DMS79 treated with DMSO at 0.1 percent for 48 hours (cell line): ENCODE results near the gene GAMT.

Source experiments
- DNase-seq: peaks from one replicate; lab custom pipeline; 2025; lab: John Stamatoyannopoulos, UW

The GAMT gene

DNA sequence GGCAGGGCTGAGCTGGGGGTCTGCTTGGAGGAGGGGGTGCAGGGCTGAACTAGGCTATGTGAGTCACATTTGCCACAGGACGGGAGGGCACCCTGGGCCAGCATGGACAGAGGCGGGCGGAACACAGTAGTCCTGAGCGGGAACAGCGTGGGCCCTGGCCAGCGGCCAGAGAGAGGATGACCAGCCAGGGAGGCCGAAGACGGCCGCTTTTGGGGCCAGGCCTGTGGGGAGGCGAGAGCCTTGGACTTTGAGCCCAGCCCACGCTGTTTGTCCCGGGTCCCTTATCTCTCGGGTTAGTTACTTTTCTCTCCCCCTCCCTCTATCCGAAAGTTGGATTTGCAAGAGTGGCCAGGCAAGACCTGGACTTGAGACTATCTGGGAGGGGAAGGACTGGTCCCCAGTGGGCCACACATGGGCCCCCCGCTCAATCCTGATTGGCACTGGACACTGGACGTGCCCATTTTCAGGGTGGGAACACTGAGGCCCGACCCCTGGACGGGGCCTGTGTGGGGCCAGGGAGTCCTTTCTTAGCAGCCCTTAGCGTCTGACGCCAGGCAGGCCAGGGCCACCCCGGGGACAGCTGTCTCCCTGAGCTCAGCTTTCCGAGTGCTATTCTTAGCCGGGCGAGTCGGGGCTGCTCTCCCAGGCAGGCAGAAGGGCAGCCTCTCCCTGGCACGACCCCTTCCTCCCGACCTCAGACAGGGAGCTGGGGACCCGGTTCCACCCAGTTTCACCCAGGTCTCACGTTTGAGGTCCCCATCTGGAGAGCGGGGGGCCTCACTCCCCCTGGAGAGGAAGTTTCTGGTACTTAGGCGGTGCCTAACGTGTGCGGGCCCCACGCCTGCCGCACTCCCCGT is 833 bp downstream of the GAMT start:
- peak; percentile 9 for DNase-seq

DNA sequence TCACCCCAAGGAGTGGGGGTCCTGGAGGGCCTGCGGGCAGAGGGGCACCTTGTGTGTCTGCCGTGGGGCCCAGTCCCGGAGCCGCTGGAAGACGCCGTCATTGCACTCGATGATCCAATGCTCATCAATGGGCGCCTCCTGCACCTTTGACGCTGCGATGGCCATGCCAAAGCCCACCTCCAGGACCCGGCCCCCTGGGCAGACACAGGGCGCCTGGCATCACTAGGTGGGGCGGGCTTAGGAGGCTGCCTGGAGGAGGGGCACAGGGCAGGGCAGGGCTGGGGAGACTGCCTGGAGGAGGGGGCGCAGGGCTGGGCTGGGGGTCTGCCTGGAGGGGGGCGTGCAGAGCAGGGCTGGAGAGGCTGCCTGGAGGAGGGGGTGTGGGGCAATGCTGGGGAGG is 1.6 kb downstream of the GAMT start:
- DNase-seq, result no peak

DNA sequence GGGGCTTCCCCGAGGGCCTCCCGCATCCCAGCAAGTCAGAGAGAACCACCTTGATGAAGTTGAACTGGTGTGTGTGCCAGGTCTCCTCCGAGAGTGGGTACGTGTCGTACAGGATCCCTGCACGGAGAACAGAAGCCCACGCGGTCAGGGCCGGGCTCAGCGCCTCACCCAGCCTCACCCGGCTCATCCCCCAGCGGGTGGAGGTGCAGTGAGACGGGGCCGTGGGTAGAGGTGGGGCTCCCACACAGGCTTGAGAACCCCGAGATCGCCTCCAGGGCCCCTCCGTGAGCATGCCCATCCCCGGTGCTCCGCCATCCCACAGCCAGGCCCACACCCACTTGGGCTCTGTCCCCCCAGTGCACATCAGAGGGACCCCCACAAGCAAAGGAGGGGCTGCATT is 2.3 kb downstream of the GAMT start:
- DNase-seq, result no peak

DNA sequence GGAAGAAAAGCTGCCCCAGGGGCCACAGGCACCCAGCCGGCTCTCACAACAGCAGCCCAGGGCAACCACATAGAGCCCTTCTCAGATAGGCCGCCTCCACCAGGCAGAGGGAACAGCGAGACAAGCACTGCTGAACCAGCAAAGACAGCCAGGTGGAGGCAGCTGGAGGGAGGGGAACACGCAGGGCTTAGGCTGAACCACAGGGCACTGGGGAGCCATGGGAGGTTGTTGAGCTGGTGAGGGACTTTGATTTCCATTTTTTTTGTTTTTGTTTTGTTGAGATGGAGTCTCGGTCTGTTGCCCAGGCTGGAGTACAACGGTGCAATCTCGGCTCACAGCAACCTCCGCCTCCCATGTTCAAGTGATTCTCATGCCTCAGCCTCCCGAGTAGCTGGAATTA is 3.5 kb downstream of the GAMT start:
- no peak for DNase-seq

DNA sequence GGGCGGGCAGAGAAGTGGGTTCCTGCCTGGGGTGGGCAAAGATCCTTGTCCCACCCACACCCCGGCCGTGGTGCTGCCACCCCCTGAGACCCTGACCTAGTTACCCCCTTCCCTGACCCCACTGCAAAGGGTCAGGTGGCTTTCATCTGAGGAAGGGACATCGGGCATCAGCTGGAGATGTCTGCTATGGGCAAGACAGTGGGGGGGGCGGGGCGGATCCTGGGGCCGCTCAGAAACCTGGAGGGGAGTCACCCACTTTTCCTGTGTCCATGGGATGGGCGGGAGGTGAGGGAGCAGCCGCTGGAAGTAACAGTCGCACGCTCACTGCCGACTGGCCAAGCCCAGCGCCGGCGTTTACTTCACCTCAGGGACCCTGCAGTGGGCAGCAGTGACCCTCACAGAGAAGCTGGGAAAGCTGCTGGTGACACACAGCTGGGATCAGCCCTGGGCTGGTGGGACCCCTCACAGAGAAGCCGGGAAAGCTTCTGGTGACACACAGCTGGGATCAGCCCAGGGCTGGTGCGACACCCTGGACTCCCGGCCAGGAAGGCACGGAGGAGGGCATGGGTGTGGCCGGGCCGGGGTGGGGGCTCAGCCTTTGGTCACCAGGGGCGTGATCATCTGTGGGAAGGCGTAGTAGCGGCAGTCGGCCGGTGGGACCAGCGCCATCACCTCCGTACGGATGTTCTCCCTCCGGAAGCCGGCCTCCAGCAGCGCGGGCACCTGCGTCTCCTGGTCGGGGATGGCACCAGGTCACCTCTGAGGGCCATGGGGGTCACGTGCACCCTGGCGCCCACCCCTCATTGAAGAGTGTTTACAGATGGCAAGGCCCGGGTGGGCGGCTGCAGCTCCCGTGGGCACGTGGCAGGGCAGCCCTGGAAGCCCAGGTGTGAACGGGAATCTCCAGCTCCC is 4.3 kb downstream of the GAMT start:
- DNase-seq, result no peak

DNA sequence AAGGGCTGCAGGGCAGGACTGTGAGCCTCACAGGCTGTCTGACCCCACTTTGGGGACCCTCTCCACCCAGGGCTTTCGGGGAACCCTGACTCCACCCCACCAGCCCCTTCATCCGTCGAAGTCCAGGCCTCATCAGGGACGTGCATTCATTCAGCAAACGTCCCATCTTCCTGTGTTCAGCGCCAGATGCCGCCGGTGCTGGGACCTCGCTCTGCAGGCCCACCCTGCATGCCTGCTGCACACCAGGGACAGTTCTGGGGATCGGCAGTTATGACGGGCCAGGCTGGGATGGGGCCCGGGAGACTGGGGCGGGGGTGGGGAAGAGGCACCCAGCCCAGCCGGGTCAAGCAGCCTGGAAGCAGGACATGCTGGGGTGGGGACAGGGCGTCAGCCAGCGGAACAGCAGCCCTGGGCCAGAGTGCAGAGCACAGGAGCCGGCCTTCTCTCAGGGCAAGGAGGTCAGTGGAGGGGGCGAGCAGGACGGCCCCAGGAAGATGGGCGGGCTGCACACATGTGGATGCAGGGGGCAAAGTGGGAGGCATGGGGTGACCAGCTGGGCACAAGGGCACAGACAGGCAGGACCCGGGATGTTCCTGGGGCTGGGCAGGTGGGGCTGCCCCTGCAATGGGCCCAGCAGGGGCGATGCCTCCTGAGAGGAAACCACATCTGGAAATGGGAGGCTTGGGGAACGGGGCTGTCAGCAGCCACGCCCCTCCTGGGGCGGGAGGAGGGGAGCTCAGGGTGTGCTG is 5.1 kb downstream of the GAMT start:
- no peak for DNase-seq

DNA sequence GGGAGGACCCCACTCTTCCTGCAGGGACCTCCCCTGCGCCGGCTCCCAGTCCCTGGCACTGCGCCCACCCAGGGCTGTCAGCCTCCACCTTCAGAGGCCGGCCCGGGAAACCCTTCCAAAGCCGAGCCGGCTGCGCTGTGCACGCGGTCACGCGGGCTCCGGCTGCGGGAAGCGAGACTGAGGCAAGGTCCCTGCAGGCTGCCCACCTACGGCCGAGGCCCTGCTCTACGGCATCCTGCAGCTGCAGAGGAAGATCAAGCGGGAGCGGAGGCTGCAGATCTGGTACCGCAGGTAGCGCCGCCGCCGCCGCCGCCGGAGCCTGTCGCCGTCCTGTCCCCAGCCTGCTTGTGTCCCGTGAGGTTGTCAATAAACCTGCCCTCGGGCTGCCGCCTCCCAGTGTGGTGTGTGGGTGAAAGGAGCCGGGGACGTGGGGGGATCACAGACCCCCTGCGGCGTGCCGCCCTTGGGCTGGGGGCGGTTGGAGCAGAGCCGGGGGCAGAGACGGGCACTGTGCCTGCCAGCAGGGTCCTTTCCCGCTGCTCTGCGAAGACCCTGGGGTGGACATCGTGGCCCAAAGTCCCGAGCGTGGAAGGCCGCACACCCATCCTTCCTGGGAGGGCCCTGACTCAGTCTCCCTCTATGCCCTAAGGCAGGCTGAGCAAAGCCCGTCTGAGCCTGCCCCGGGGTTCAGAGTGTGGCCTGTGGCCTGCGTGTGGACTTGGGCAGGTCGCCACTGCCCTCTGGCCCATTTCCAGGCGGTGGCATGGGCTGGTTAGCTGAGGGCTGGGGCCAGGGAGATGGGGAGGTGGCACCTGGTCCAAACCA is 5.9 kb downstream of the GAMT start:
- DNase-seq, result no peak

- DNase-seq, result no peak
These were observed 6.8 kb downstream of the GAMT start for GRCh38 chr19:1394252-1395193.

DNA sequence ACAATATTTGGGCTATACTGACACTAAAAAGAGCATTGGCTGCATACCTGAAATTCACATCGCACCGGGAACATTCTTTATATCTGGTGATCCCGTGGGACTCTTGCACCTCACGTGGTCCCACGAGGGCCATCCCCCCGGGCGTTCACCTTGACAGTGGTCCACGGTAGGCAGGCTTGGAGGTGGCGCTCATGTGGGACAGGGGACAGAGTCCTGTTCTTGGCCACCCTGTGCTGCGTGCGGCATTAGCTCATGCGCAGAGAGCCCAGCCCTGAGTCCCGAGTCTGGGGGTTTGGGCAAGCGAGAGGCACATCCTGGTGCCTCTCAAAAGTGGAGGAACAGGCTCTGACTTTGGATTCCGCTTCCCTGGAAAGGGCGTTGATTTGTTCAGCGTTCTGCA is 7.5 kb downstream of the GAMT start:
- no peak for DNase-seq

DNA sequence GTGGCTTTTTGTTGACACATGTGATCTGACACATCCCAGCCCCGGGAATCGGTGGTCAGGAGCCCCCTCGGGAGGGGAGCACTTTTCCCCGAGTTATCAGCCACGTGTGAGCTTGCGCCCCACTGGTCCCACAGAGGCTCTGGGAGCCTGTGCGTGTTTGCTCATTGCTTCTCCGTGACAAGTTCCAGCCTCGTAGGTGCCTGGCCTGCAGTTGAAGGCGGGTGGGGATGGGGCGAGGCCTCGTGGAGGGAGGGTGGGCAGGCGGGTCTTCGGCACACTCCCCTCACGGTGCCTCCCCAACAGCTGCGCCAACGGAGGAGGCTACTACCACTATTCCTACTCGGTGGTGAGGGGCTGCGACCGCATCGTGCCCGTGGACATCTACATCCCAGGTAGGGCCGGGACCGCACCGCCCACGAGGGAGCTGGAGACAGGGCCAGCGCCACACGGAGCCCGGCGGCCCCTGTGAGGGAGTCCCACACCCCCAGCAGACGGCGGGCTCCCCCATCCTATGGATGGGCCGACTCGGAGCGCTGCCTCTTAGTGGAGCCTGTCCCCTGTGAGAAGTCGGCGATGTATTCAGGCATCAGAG is 8.3 kb downstream of the GAMT start:
- DNase-seq, result no peak

DNA sequence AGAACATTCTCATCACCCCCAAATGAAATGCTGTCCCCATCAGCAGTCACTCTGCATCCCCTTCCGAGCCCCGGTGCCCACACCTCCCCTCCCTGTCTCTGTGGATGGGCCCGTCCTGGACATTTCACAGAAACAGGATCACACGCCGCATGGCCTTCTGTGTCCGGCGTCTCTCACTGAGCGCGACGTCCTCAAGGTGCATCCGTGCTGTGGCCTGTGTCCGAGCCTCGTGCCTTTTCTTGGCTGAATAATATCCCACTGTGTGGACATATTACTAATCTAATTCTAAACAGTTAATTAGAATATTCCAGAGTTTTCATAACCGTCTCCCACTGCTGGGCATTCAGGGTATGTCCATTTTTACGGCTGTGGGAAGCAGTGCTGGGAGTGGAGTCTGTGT is 8.9 kb downstream of the GAMT start:
- no peak for DNase-seq

DNA sequence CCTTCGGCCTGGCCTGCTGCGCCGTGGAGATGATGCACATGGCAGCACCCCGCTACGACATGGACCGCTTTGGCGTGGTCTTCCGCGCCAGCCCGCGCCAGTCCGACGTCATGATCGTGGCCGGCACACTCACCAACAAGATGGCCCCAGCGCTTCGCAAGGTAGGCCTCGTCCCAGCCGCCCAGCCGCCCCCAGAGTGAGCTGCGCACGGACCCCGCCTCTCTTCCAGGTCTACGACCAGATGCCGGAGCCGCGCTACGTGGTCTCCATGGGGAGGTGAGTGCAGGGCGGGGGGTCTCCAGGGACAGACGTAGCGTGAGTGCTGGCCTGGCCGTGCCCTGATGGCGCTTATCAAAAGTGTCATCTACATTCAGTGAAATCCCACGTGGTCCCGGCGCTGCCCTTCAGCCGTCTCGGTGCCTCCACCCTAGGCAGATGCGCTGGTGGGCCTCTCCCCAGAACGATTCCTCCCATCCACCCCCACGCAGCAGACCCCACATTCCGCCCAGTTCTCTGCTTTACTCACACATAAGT is 10.4 kb downstream of the GAMT start:
- no peak for DNase-seq

- no peak for DNase-seq
These were observed 12.1 kb downstream of the GAMT start for GRCh38 chr19:1389033-1389940.

DNA sequence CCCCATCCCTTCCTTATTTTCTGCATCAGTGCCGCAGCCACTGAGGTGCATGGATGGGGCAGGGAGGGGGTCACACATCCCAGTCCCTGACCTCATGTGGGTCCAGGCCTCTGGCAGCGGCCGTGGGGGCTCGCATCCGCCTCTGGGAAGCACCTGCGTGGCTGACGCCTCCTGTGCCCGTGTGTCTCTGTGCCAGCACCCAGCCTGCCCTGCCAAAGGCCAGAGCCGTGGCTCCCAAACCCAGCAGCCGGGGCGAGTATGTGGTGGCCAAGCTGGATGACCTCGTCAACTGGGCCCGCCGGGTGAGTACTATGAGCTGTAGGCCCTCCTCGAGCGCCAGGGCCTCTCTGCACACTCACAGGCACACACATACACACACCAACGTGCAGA is 12.7 kb downstream of the GAMT start:
- no peak for DNase-seq

DNA sequence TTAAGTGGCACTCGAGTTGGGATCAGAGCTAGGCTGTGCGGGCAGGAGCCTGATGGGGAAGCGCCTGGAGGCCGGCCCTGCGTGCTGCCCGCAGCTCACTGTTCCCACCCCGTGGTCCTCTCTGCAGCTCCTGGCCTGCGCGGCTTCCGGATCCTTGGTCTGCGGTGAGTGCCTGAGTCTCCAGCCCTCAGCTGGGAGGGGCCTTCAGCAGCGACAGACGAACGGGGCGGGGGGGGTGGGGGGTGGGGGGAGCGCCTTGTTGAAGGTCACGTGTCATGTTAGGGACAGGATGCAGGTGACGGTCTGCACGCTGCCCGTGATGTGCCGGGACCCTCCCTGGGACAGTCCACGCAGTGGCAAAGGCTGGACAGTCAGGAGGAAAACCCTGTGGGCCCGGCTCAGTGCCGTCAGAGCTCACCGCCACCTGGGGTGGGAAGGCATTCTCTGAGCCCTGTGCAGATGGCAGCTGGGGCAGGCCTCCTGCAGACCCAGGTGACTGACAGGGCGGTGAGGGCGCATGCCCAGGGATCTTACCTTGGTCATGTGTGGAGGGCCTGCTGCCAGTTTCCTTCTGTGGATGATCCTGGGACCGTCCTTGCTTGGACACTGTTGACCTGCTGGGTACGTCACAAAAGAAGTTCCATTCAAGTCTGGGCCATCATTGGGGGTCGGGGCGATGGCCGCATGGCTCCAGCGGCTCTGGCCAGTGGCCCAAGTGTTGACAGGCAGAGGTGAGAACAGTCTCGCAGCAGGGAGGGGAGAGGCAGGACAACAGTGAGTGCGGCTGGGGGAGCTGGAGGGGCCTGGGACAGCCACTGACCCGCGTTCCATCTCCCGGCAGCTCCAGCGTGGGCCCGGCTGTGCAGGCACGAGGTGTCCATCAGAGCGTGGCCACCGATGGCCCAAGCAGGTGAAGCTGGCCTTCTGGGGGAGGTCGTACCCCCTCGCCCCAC is 13.4 kb downstream of the GAMT start:
- no peak for DNase-seq

DNA sequence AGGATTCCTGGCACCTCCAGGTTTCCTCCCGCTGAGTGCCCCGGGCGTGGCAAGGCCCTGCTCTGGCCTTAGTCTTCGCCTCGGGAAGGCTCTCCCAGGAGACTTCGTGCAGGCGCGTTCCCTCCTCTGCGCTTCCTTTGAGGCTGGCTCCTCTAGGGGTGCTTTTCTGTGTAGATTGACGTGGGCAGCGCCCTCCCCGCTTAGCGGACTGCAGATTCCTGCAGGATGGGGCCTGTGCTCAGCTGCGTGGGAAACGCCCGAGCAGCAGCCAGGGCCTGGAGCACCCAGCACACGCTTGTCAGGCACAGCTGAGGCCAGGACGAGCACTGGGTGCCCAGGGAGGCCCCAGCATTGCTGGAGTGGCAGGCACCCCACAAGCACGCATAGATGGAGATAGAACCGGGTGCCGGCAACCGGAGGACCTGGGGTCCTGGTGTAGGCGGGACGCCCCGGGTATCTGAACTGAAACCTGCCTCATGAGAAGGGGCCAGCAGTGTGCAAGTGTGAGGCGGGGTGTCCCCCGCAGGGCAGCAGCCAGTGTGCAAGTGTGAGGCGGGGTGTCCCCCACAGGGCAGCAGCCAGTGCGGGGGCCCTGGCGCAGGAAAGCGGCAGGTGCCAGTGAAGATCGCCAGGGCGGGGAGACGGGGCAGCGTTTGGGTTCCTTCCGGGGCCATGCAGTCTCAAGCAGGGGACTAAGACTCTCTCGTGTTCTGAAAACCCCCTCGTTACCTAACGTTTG is 14.2 kb downstream of the GAMT start:
- no peak for DNase-seq

- DNase-seq, result no peak
These were observed 15.5 kb downstream of the GAMT start for GRCh38 chr19:1385816-1386215.
